GM20431 (cell line): Measurements from ENCODE around the gene COBLL1.

Experiments used
- in situ Hi-C: fragments of 300-500 bp; cut with MseI, MboI; formaldehyde crosslinking; loops from one replicate; pipeline ENCODE4 v1.15.0; 2020; ENCODE audit warnings: low sequenced_read_pairs; ENCODE audit not compliant: unreplicated experiment

Gene COBLL1

GRCh38 chr2:164655750-164656149 lies 185.9 kb downstream of the COBLL1 start:
- in situ Hi-C loops: no loop called here

- in situ Hi-C loops: no loop called here
These were observed 186.3 kb downstream of the COBLL1 start for GRCh38 chr2:164655336-164655735.

- in situ Hi-C loops: no loop called here
These were observed 190.3 kb downstream of the COBLL1 start for GRCh38 chr2:164651361-164651760.

GRCh38 chr2:164644036-164644700 lies 197.5 kb downstream of the COBLL1 start:
- in situ Hi-C loops: no loop called here

- in situ Hi-C loops: no loop called here
These were observed 198.6 kb downstream of the COBLL1 start for GRCh38 chr2:164642946-164643555.

- in situ Hi-C loops: no loop called here
These were observed 199.4 kb downstream of the COBLL1 start for GRCh38 chr2:164642268-164642667.
